GM12891 (cell line): ENCODE data around the gene RNF5.

Experiments
- POLR2A ChIP-seq: IDR thresholded peaks from 2 replicates; pipeline ENCODE4 v1.6.1; 2011; ENCODE audit warnings: low read depth, low read length, control low read depth
- TAF1 ChIP-seq: IDR thresholded peaks from 2 replicates; pipeline ENCODE4 v1.6.1; 2011; ENCODE audit warnings: low read depth, low read length, control low read depth

- TF ChIP-seq TAF1 (no peak), POLR2A (no peak)
Measured at GRCh38 chr6:32218167-32218566, 40.0 kb downstream of the RNF5 start.
